ENCODE data around the gene EID2.

GRCh38 chr19:39542206-39542605, 2.2 kb upstream of the EID2 start:
- TF ChIP-seq CTCF (IDR thresholded peaks at IDR 0.05) (no peak), FOXM1 (IDR thresholded peaks at IDR 0.05; ENCODE audit: low read depth) (no peak), NRF1 (IDR thresholded peaks at IDR 0.05; ENCODE audit: low read depth, low read length) (no peak), EZH2phosphoT487 (IDR thresholded peaks at IDR 0.05; ENCODE audit: borderline replicate concordance, low read depth) (no peak)
